ENCODE results near the gene SMIM28.

SMIM28 gene

DNA sequence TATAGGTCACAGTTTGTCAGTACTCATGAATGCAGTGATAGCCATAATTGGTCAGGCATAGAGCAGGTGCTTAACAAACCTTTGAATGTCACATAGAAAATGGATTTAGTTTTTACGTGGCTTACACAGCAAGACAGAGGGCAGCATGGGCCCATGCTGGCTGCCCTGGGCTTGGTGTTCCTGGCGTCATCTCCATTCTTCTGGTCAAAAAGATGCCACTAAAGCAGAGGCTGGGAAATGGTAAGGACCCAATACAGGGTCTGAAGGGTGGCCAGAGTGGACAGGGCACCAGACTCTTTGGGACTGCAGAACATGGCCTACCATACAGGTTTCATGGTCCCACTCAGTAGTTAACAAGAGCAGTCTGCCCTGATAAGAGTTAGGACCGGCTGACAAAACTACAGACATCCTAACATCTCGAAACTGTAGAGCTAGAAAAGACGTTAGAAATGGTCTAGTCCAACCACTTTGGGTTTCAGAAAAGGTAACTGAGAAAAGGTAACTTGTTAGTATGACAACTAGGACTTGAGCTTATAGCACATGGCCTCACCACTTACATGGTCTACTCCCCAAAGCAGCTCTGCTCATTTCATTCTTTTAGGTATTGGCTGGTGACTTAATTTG is 48.9 kb downstream of the SMIM28 start:
- H3K4me3 Mint-ChIP-seq: no peak overlapping the region
- H3K27me3 Mint-ChIP-seq: peaks cover 4% of the 10 kb centered on the region
- peaks cover 6% of the 10 kb centered on the region for H3K4me1 Mint-ChIP-seq (ENCODE audit: low read depth)
- no peaks in the 10 kb centered on the region for H3K36me3 Mint-ChIP-seq
- no peak overlapping the region for H3K27ac Mint-ChIP-seq
- H3K9me3 Mint-ChIP-seq (ENCODE audit: low read depth): no peaks in the 10 kb centered on the region

DNA sequence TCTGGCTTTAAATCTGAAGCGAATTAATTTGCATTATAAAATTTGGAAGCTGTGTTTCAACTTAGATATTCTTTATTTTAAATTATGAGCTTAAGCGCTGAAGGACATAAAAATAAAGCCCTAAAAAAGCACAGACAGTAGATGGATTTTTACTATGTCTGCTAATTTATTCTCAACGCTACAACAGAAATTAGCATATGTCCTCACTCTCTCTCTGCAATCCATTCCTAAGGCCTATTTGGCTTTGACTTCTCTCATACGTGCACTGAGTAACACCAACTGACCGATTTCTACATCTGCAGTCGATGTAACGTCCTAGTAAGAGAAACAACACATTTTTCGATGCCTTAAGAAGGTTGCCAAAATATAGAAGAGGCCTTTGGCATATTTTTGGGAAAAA is 50.0 kb downstream of the SMIM28 start:
- Mint-ChIP-seq H3K9me3 (ENCODE audit: low read depth) (no peaks in the 10 kb centered on the region), H3K4me3 (no peak overlapping the region), H3K36me3 (no peaks in the 10 kb centered on the region), H3K27ac (no peak overlapping the region), H3K4me1 (ENCODE audit: low read depth) (peaks cover 6% of the 10 kb centered on the region), H3K27me3 (peaks cover 4% of the 10 kb centered on the region)

DNA sequence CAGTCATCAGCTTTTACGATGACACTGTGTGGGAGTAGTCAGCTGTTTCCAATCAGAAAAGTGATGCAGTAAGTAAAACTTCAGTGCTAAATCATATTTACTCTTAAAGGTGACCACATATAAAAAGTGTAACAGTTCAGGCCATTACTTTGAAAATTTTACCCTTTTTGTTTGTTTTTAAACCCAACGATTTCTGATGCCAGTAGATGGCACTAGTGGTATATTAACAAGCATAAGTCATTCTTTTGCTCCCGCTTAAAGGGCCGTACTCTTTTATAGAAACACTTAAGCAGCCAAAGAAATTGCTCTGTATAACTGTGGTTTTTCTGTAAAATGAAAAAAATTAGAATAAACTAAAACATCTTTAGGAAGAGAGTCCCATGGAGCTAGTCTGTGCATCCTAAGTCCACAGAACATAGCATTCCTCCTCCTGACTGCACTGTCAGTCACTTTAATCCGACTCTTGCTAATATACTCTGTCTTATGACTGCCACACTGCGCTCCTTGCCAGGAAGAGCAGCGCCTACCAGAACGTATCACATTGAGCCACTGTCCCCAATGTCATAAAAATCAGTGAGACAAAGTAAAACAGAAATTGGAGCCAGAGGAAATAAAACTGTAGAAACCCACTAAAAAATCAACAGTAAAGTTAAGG is 51.4 kb downstream of the SMIM28 start:
- H3K4me1 Mint-ChIP-seq (ENCODE audit: low read depth): no peaks in the 10 kb centered on the region
- H3K27ac Mint-ChIP-seq: no peak overlapping the region

DNA sequence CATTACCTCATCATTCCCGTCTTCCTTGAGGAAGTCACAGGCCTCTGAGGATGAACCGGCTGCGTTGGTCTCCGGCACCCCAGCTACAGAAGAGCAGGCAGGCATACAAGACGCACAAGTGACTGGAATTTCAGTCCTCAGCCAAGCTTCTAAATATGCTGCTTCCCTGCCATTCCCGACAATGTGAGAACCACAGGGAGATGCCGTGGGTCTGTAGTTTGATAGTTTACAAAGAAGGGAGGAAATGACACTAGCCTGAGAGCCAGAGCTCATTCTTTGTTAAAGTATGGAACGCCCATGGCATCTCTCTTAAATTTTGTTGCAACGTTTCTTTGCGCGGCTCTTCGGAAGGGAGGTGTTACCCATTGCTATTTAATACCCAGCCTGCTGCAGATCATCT is 52.1 kb downstream of the SMIM28 start:
- H3K27me3 Mint-ChIP-seq: peaks cover 4% of the 10 kb centered on the region
- H3K4me1 Mint-ChIP-seq (ENCODE audit: low read depth): no peaks in the 10 kb centered on the region
- H3K27ac Mint-ChIP-seq: no peak overlapping the region
- H3K9me3 Mint-ChIP-seq (ENCODE audit: low read depth): no peaks in the 10 kb centered on the region
- H3K4me3 Mint-ChIP-seq: no peak overlapping the region
- H3K36me3 Mint-ChIP-seq: no peaks in the 10 kb centered on the region

More for the DNA sequence above, 51.4 kb downstream of the SMIM28 start:
- Mint-ChIP-seq H3K36me3 (no peaks in the 10 kb centered on the region), H3K4me3 (no peak overlapping the region), H3K9me3 (ENCODE audit: low read depth) (no peaks in the 10 kb centered on the region), H3K27me3 (peaks cover 4% of the 10 kb centered on the region)

DNA sequence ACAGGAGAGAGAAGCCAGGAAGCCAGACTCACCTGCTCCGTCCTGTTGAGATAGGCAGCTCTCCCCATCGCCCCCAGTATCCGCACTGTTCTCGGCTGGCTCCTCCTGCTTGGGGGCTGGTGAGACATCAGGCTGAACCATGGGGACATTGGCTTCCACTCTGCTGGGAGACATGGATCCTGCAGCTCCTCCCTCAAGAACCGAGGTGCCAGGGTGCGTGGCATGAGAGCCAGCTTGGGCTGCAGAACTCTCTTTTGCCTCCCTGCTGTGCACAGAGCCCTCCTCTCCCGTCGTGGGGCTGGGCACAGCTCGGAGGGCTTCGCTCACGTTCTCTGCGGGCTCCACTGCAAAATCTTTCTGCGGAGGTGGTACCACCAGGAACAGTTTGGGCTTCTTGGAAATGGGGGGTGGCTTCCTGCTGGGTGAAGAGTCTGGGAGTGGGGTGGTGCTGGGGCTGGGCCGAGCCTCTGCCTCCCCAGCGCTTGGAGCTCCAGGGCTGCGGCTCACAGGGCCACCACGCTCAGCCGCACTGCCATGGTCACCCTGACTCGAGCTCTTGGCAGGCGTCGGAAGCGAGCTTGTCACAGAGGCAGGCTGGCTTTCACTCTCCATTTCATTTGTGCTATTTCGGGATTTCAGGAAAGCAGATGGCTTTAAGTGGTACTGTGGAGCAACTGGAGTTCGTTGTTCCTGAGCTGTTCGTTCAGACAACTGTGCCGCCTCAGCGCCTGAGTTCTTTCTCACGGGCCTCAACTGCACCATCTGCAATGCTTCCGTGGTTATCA is 52.8 kb downstream of the SMIM28 start:
- H3K4me1 Mint-ChIP-seq (ENCODE audit: low read depth): no peaks in the 10 kb centered on the region
- no peak overlapping the region for H3K4me3 Mint-ChIP-seq
- H3K27me3 Mint-ChIP-seq: peaks cover 4% of the 10 kb centered on the region
- no peaks in the 10 kb centered on the region for H3K9me3 Mint-ChIP-seq (ENCODE audit: low read depth)
- H3K27ac Mint-ChIP-seq: no peak overlapping the region
- H3K36me3 Mint-ChIP-seq: no peaks in the 10 kb centered on the region

GRCh38 chr6:138431256-138432062 is 53.8 kb downstream of the SMIM28 start:
- Mint-ChIP-seq H3K36me3 (no peaks in the 10 kb centered on the region), H3K27me3 (peaks cover 4% of the 10 kb centered on the region), H3K4me3 (no peak overlapping the region), H3K27ac (no peak overlapping the region), H3K9me3 (ENCODE audit: low read depth) (no peaks in the 10 kb centered on the region), H3K4me1 (ENCODE audit: low read depth) (no peaks in the 10 kb centered on the region)

DNA sequence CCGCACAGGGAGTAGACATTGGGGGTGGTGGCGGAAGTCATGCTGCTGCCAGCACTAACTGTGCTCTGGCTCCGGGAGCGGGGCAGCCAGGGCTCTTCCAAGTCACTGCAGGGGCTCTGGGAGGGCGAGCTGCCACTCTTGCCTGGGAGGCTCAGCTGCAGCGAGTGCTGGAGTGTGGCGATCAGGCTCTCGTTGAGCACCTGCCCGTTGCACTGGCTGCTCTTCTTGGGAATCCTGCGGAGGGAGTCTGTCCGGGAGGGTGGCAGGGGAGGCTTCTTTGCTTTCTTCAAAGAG is 54.3 kb downstream of the SMIM28 start:
- Mint-ChIP-seq H3K27ac (no peak overlapping the region), H3K27me3 (peaks cover 4% of the 10 kb centered on the region), H3K36me3 (no peaks in the 10 kb centered on the region), H3K9me3 (ENCODE audit: low read depth) (no peaks in the 10 kb centered on the region), H3K4me3 (no peak overlapping the region), H3K4me1 (ENCODE audit: low read depth) (no peaks in the 10 kb centered on the region)

Measured in activated naive CD8-positive, alpha-beta T cell (primary cell).